ENCODE measurements around the gene STIMATE. TPM values are rescaled to one million over a fixed set of nuclear protein-coding genes. Genes with fewer than 3 reads are reported as not detected.

STIMATE gene
- polyA plus RNA-seq, 1 donor, result 7.0 TPM

GRCh38 chr3:52894756-52895155 is 2.6 kb downstream of the STIMATE start:
- DNase-seq (ENCODE audit: low read depth), result no peak

- no peak for DNase-seq (ENCODE audit: low read depth)
Measured at GRCh38 chr3:52893723-52894122, 3.6 kb downstream of the STIMATE start.

- DNase-seq (ENCODE audit: low read depth), result no peak
Measured at GRCh38 chr3:52892625-52893311, 4.6 kb downstream of the STIMATE start.

GRCh38 chr3:52892290-52892624 is 5.1 kb downstream of the STIMATE start:
- DNase-seq (ENCODE audit: low read depth), result no peak

- no peak for DNase-seq (ENCODE audit: low read depth)
Measured at GRCh38 chr3:52891615-52892081, 5.7 kb downstream of the STIMATE start.

GRCh38 chr3:52891164-52891563 is 6.2 kb downstream of the STIMATE start:
- DNase-seq (ENCODE audit: low read depth), result no peak

- DNase-seq (ENCODE audit: low read depth), result no peak
Measured at GRCh38 chr3:52890735-52891134, 6.6 kb downstream of the STIMATE start.

- no peak for DNase-seq (ENCODE audit: low read depth)
Measured at GRCh38 chr3:52889901-52890300, 7.4 kb downstream of the STIMATE start.

- no peak for DNase-seq (ENCODE audit: low read depth)
Measured at GRCh38 chr3:52887166-52887565, 10.2 kb downstream of the STIMATE start.

GRCh38 chr3:52886049-52886730 is 11.2 kb downstream of the STIMATE start:
- DNase-seq (ENCODE audit: low read depth), result no peak

- no peak for DNase-seq (ENCODE audit: low read depth)
Measured at GRCh38 chr3:52882377-52882776, 15.0 kb downstream of the STIMATE start.

GRCh38 chr3:52881871-52882270 is 15.5 kb downstream of the STIMATE start:
- DNase-seq (ENCODE audit: low read depth), result no peak

GRCh38 chr3:52880474-52880873 is 16.9 kb downstream of the STIMATE start:
- no peak for DNase-seq (ENCODE audit: low read depth)

- DNase-seq (ENCODE audit: low read depth), result no peak
Measured at GRCh38 chr3:52880047-52880446, 17.3 kb downstream of the STIMATE start.

GRCh38 chr3:52879581-52879980 is 17.8 kb downstream of the STIMATE start:
- DNase-seq (ENCODE audit: low read depth), result no peak

GRCh38 chr3:52879090-52879489 is 18.3 kb downstream of the STIMATE start:
- no peak for DNase-seq (ENCODE audit: low read depth)

GRCh38 chr3:52877085-52877484 is 20.3 kb downstream of the STIMATE start:
- DNase-seq (ENCODE audit: low read depth), result no peak

GRCh38 chr3:52874864-52875587 is 22.3 kb downstream of the STIMATE start:
- DNase-seq (ENCODE audit: low read depth), result no peak

- no peak for DNase-seq (ENCODE audit: low read depth)
Measured at GRCh38 chr3:52874160-52874701, 23.1 kb downstream of the STIMATE start.

- DNase-seq (ENCODE audit: low read depth), result no peak
Measured at GRCh38 chr3:52873433-52874159, 23.8 kb downstream of the STIMATE start.

GRCh38 chr3:52872245-52872644 is 25.1 kb downstream of the STIMATE start:
- DNase-seq (ENCODE audit: low read depth), result no peak

- DNase-seq (ENCODE audit: low read depth), result no peak
Measured at GRCh38 chr3:52871761-52872160, 25.6 kb downstream of the STIMATE start.
